HEK293 (cell line): Measurements from ENCODE around the gene SPPL2B.
A peak's percentile ranks its signal among the peaks of the same experiment; 100 is the strongest.

ENCODE experiments used
- CTCF ChIA-PET: fragments of 350-600 bp; formaldehyde crosslinking; extraction: SDS; loops from one replicate; lab custom pipeline; 2021; ENCODE audit warnings: antibody characterized with exemption; lab: Yijun Ruan, JAX
- POLR2A ChIA-PET: fragments of 300-600 bp; formaldehyde crosslinking; extraction: SDS; loops from one replicate; lab custom pipeline; 2020; ENCODE audit warnings: antibody characterized with exemption, inconsistent platforms; lab: Yijun Ruan, JAX
- H3K27ac ChIP-seq: fragments of 200-500 bp; sonication (Bioruptor generic); 2 replicates; pipeline ENCODE4 v1.5.1; 2014; ENCODE audit warnings: low read depth, low read length, control low read depth, inconsistent platforms; ENCODE audit errors: extremely low read depth
- H3K36me3 ChIP-seq, 2 experiments: fragments of 200-500 bp in 1 of 2; sonication (Bioruptor generic) in 1 of 2; 1 replicate in 1 of 2; 2 replicates in 1 of 2; pipeline ENCODE4 v1.5.1; 2014 to 2017; ENCODE audit warnings: inconsistent platforms in 2 of 2, low read length in 2 of 2; ENCODE audit not compliant: control insufficient read depth in 2 of 2, insufficient read depth in 1 of 2
- H3K4me1 ChIP-seq: fragments of 200-500 bp; sonication (Bioruptor generic); 2 replicates; pipeline ENCODE4 v1.5.1; 2014; ENCODE audit warnings: mild to moderate bottlenecking, low read length, inconsistent platforms; ENCODE audit not compliant: control insufficient read depth, insufficient read depth
- H3K4me3 ChIP-seq: 2 replicates; pipeline ENCODE4 v1.5.1; 2011; ENCODE audit warnings: low read depth, mild to moderate bottlenecking, control low read depth, low read length, moderate library complexity
- H3K9me3 ChIP-seq: fragments of 200-500 bp; sonication (Bioruptor generic); 2 replicates; pipeline ENCODE4 v1.5.1; 2014; ENCODE audit warnings: low read depth, low read length, inconsistent platforms; ENCODE audit not compliant: control insufficient read depth, insufficient read depth
- FEZF1 ChIP-seq: fragments of 450-650 bp; formaldehyde crosslinking; IDR thresholded peaks from 2 replicates; pipeline ENCODE4 v1.5.1; 2016; ENCODE audit warnings: missing biosample characterization, missing genetic modification characterization
- HOXD13 ChIP-seq: sonication (generic); formaldehyde crosslinking; IDR thresholded peaks from 2 replicates; pipeline ENCODE4 v1.8.0; 2022; ENCODE audit warnings: missing genetic modification reagents, borderline replicate concordance
- IKZF3 ChIP-seq: fragments of 450-650 bp; IDR thresholded peaks from 2 replicates; pipeline ENCODE4 v1.5.0; 2018; ENCODE audit warnings: missing biosample characterization, mild to moderate bottlenecking, missing genetic modification characterization, moderate library complexity
- KLF1 ChIP-seq: fragments of 450-650 bp; formaldehyde crosslinking; IDR thresholded peaks from 2 replicates; pipeline ENCODE4 v1.5.1; 2016; ENCODE audit warnings: missing biosample characterization, missing genetic modification characterization
- KLF8 ChIP-seq: fragments of 450-650 bp; formaldehyde crosslinking; IDR thresholded peaks from 2 replicates; pipeline ENCODE4 v1.5.1; 2016; ENCODE audit warnings: missing biosample characterization, missing genetic modification characterization
- MEIS1 ChIP-seq: sonication (generic); formaldehyde crosslinking; IDR thresholded peaks from 2 replicates; pipeline ENCODE4 v1.8.1; 2022; ENCODE audit warnings: missing genetic modification reagents, mild to moderate bottlenecking, borderline replicate concordance
- RBAK ChIP-seq: fragments of 450-650 bp; formaldehyde crosslinking; IDR thresholded peaks from 2 replicates; pipeline ENCODE4 v1.5.1; 2016; ENCODE audit warnings: missing biosample characterization, missing genetic modification characterization
- SP7 ChIP-seq: fragments of 450-650 bp; formaldehyde crosslinking; IDR thresholded peaks from 2 replicates; pipeline ENCODE4 v1.5.1; 2016; ENCODE audit warnings: missing biosample characterization, missing genetic modification characterization
- YY1 ChIP-seq: fragments of 450-650 bp; formaldehyde crosslinking; IDR thresholded peaks from 2 replicates; pipeline ENCODE4 v1.5.1; 2018; ENCODE audit warnings: missing biosample characterization, missing genetic modification characterization
- YY2 ChIP-seq: fragments of 450-650 bp; formaldehyde crosslinking; IDR thresholded peaks from 2 replicates; pipeline ENCODE4 v1.5.1; 2016; ENCODE audit warnings: missing biosample characterization, missing genetic modification characterization
- ZBTB8A ChIP-seq: fragments of 450-650 bp; formaldehyde crosslinking; IDR thresholded peaks from 2 replicates; pipeline ENCODE4 v1.5.1; 2016; ENCODE audit warnings: missing biosample characterization, missing genetic modification characterization
- ZNF112 ChIP-seq: fragments of 450-650 bp; formaldehyde crosslinking; IDR thresholded peaks from 2 replicates; pipeline ENCODE4 v1.5.0; 2017; ENCODE audit warnings: missing biosample characterization, missing genetic modification characterization
- ZNF121 ChIP-seq: fragments of 450-650 bp; formaldehyde crosslinking; IDR thresholded peaks from 2 replicates; pipeline ENCODE4 v1.5.1; 2016; ENCODE audit warnings: missing biosample characterization, missing genetic modification characterization
- ZNF132 ChIP-seq: fragments of 450-650 bp; formaldehyde crosslinking; IDR thresholded peaks from 2 replicates; pipeline ENCODE4 v1.5.1; 2017; ENCODE audit warnings: missing biosample characterization, missing genetic modification characterization, borderline replicate concordance
- ZNF335 ChIP-seq: fragments of 450-650 bp; formaldehyde crosslinking; conservative IDR thresholded peaks from 2 replicates; pipeline ENCODE4 v1.5.1; 2016; ENCODE audit warnings: missing biosample characterization, missing genetic modification characterization
- ZNF391 ChIP-seq: fragments of 450-650 bp; formaldehyde crosslinking; IDR thresholded peaks from 2 replicates; pipeline ENCODE4 v1.5.1; 2016; ENCODE audit warnings: low read depth, missing biosample characterization, missing genetic modification characterization, borderline replicate concordance
- ZNF623 ChIP-seq: fragments of 450-650 bp; formaldehyde crosslinking; IDR thresholded peaks from 2 replicates; pipeline ENCODE4 v1.5.1; 2016; ENCODE audit warnings: missing biosample characterization, missing genetic modification characterization
- ZNF624 ChIP-seq: fragments of 450-650 bp; formaldehyde crosslinking; IDR thresholded peaks from 2 replicates; pipeline ENCODE4 v1.5.1; 2017; ENCODE audit warnings: missing biosample characterization, missing genetic modification characterization
- ZNF76 ChIP-seq: fragments of 450-650 bp; formaldehyde crosslinking; IDR thresholded peaks from 2 replicates; pipeline ENCODE4; 2016; ENCODE audit warnings: low read depth, missing biosample characterization, missing genetic modification characterization, borderline replicate concordance
- ZNF768 ChIP-seq: fragments of 450-650 bp; formaldehyde crosslinking; IDR thresholded peaks from 2 replicates; pipeline ENCODE4 v1.5.1; 2018; ENCODE audit warnings: missing biosample characterization, mild to moderate bottlenecking, missing genetic modification characterization
- ZSCAN16 ChIP-seq: fragments of 450-650 bp; formaldehyde crosslinking; IDR thresholded peaks from 2 replicates; pipeline ENCODE4 v1.5.1; 2016; ENCODE audit warnings: missing biosample characterization, missing genetic modification characterization
- TF ChIP-seq, protein P1 (sequence below): fragments of 450-650 bp; formaldehyde crosslinking; IDR thresholded peaks from 2 replicates; pipeline ENCODE4 v1.5.1; 2016; ENCODE audit warnings: missing biosample characterization, missing genetic modification characterization
- TF ChIP-seq, protein P2 (sequence below): fragments of 450-650 bp; formaldehyde crosslinking; IDR thresholded peaks from 2 replicates; pipeline ENCODE4 v1.5.1; 2016; ENCODE audit warnings: missing biosample characterization, missing genetic modification characterization
- TF ChIP-seq, protein P3 (sequence below): fragments of 450-650 bp; formaldehyde crosslinking; IDR thresholded peaks from 2 replicates; pipeline ENCODE4 v1.5.1; 2017; ENCODE audit warnings: missing biosample characterization, missing genetic modification characterization
- TF ChIP-seq, protein P4 (sequence below): fragments of 450-650 bp; formaldehyde crosslinking; IDR thresholded peaks from 2 replicates; pipeline ENCODE4 v1.5.1; 2016; ENCODE audit warnings: missing biosample characterization, missing genetic modification characterization
- TF ChIP-seq, protein P5 (sequence below): fragments of 450-650 bp; formaldehyde crosslinking; IDR thresholded peaks from 2 replicates; pipeline ENCODE4 v1.5.1; 2016; ENCODE audit warnings: missing biosample characterization, missing genetic modification characterization
- TF ChIP-seq, protein P6 (sequence below): fragments of 450-650 bp; formaldehyde crosslinking; IDR thresholded peaks from 2 replicates; pipeline ENCODE4 v1.5.1; 2016; ENCODE audit warnings: missing biosample characterization, missing genetic modification characterization
- TF ChIP-seq, protein P7 (sequence below): fragments of 450-650 bp; formaldehyde crosslinking; IDR thresholded peaks from 2 replicates; pipeline ENCODE4 v1.5.1; 2017; ENCODE audit warnings: missing biosample characterization, missing genetic modification characterization

Gene SPPL2B

DNA sequence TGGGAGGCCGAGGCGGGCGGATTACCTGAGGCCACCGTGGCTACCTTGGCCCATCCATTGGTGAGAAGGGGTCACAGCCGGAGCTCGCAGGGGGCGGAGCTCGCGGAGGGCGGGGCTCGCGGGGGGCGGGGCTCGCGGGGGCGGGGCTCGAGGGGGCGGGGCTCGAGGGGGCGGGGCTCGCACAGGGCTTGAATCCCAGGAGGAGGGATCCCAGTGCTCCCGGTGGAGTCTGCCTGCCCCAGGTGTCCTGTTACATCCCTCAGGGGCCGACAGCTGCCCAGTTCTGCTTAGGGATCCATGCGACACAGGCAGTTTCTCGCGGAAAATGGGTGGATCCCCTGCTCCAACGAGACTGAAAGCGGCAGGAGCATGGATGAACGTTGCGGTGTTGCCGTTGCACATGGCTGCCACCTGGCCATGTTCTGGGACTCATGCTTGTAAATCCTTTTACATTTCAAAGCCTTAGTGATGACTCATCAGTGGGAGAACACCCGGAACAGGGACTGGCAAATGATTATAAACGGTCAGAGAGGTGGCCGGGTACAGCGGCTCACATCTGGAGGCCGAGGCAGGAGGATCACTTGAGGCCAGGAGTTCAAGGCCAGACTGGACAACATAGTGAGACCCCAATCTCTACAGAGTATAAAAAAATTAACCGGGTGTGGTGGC lies 56.7 kb downstream of the SPPL2B start:
- Histone ChIP-seq H3K4me3 (peak overlapping the region; percentile 24; the same call in 1 of the 2 replicates), H3K27ac (no peak overlapping the region), H3K9me3 (no peaks in the 10 kb centered on the region), H3K36me3 (no peaks in the 10 kb centered on the region), H3K4me1 (no peaks in the 10 kb centered on the region)
- ChIA-PET POLR2A (interaction anchor here (0.7 to 1.5 kb wide), 7 partner anchors 12 to 252 kb away, joined by 3 to 4 read pairs (median 3); partner anchors contain the start of genes GADD45B and TIMM13), CTCF (interaction anchor here (0.6 to 1.0 kb wide), 2 partner anchors 107 to 149 kb away, joined by 3 read pairs; no protein-coding TSS in a partner anchor)
- TF ChIP-seq ZNF112 (no peak), ZSCAN16 (tag by site-specific recombination) (no peak), ZNF623 (tag by site-specific recombination) (0 out of 2 replicates have a peak, but pooled peaks have one; percentile 23), ZNF76 (no peak), MEIS1 (no peak), ZNF624 (tag by site-specific recombination) (no peak), ZNF335 (tag by site-specific recombination) (peak; percentile 95), ZBTB8A (peak; percentile 46), YY1 (tag by site-specific recombination) (peak; percentile 78), ZNF132 (no peak), SP7 (tag by site-specific recombination) (peak; percentile 83), KLF1 (tag by site-specific recombination) (peak; percentile 59), KLF8 (tag by site-specific recombination) (peak; percentile 74), FEZF1 (tag by site-specific recombination) (0 out of 2 replicates have a peak, but pooled peaks have one; percentile 10), ZNF121 (peak; percentile 99), YY2 (tag by site-specific recombination) (peak; percentile 65), IKZF3 (tag by site-specific recombination) (peak; percentile 94), HOXD13 (CRISPR knock-in tag) (no peak), ZNF391 (tag by site-specific recombination) (0 out of 2 replicates have a peak, but pooled peaks have one; percentile 47), RBAK (tag by site-specific recombination) (no peak), ZNF768 (tag by site-specific recombination) (0 out of 2 replicates have a peak, but pooled peaks have one; percentile 67)
- TF ChIP-seq, protein P1, sequence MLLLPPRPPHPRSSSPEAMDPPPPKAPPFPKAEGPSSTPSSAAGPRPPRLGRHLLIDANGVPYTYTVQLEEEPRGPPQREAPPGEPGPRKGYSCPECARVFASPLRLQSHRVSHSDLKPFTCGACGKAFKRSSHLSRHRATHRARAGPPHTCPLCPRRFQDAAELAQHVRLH, result peak; percentile 67; the same call in 1 of the 2 replicates
- TF ChIP-seq, protein P2, sequence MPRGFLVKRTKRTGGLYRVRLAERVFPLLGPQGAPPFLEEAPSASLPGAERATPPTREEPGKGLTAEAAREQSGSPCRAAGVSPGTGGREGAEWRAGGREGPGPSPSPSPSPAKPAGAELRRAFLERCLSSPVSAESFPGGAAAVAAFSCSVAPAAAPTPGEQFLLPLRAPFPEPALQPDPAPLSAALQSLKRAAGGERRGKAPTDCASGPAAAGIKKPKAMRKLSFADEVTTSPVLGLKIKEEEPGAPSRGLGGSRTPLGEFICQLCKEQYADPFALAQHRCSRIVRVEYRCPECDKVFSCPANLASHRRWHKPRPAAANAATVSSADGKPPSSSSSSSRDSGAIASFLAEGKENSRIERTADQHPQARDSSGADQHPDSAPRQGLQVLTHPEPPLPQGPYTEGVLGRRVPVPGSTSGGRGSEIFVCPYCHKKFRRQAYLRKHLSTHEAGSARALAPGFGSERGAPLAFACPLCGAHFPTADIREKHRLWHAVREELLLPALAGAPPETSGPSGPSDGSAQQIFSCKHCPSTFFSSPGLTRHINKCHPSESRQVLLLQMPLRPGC (tag by site-specific recombination), result peak; percentile 29; the same call in 1 of the 2 replicates
- TF ChIP-seq, protein P3, sequence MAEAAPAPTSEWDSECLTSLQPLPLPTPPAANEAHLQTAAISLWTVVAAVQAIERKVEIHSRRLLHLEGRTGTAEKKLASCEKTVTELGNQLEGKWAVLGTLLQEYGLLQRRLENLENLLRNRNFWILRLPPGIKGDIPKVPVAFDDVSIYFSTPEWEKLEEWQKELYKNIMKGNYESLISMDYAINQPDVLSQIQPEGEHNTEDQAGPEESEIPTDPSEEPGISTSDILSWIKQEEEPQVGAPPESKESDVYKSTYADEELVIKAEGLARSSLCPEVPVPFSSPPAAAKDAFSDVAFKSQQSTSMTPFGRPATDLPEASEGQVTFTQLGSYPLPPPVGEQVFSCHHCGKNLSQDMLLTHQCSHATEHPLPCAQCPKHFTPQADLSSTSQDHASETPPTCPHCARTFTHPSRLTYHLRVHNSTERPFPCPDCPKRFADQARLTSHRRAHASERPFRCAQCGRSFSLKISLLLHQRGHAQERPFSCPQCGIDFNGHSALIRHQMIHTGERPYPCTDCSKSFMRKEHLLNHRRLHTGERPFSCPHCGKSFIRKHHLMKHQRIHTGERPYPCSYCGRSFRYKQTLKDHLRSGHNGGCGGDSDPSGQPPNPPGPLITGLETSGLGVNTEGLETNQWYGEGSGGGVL (tag by site-specific recombination), result peak; percentile 31; the same call in 1 of the 2 replicates
- TF ChIP-seq, protein P4, sequence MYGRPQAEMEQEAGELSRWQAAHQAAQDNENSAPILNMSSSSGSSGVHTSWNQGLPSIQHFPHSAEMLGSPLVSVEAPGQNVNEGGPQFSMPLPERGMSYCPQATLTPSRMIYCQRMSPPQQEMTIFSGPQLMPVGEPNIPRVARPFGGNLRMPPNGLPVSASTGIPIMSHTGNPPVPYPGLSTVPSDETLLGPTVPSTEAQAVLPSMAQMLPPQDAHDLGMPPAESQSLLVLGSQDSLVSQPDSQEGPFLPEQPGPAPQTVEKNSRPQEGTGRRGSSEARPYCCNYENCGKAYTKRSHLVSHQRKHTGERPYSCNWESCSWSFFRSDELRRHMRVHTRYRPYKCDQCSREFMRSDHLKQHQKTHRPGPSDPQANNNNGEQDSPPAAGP (tag by site-specific recombination), result peak; percentile 87
- TF ChIP-seq, protein P5, sequence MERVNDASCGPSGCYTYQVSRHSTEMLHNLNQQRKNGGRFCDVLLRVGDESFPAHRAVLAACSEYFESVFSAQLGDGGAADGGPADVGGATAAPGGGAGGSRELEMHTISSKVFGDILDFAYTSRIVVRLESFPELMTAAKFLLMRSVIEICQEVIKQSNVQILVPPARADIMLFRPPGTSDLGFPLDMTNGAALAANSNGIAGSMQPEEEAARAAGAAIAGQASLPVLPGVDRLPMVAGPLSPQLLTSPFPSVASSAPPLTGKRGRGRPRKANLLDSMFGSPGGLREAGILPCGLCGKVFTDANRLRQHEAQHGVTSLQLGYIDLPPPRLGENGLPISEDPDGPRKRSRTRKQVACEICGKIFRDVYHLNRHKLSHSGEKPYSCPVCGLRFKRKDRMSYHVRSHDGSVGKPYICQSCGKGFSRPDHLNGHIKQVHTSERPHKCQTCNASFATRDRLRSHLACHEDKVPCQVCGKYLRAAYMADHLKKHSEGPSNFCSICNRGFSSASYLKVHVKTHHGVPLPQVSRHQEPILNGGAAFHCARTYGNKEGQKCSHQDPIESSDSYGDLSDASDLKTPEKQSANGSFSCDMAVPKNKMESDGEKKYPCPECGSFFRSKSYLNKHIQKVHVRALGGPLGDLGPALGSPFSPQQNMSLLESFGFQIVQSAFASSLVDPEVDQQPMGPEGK (tag by site-specific recombination), result 0 out of 2 replicates have a peak, but pooled peaks have one; percentile 48
- TF ChIP-seq, protein P6, sequence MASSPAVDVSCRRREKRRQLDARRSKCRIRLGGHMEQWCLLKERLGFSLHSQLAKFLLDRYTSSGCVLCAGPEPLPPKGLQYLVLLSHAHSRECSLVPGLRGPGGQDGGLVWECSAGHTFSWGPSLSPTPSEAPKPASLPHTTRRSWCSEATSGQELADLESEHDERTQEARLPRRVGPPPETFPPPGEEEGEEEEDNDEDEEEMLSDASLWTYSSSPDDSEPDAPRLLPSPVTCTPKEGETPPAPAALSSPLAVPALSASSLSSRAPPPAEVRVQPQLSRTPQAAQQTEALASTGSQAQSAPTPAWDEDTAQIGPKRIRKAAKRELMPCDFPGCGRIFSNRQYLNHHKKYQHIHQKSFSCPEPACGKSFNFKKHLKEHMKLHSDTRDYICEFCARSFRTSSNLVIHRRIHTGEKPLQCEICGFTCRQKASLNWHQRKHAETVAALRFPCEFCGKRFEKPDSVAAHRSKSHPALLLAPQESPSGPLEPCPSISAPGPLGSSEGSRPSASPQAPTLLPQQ (tag by site-specific recombination), result peak; percentile 57
- TF ChIP-seq, protein P7, sequence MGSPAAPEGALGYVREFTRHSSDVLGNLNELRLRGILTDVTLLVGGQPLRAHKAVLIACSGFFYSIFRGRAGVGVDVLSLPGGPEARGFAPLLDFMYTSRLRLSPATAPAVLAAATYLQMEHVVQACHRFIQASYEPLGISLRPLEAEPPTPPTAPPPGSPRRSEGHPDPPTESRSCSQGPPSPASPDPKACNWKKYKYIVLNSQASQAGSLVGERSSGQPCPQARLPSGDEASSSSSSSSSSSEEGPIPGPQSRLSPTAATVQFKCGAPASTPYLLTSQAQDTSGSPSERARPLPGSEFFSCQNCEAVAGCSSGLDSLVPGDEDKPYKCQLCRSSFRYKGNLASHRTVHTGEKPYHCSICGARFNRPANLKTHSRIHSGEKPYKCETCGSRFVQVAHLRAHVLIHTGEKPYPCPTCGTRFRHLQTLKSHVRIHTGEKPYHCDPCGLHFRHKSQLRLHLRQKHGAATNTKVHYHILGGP (tag by site-specific recombination), result no peak
